Ovary (tissue), 9 donors: ENCODE results near the gene NUP160. TPM values are rescaled to one million over a fixed set of nuclear protein-coding genes. Genes with fewer than 3 reads are reported as not detected.
"Not testable (repeated sequence)": the region's sequence is repeated elsewhere in the genome, so short reads cannot be mapped to it uniquely, and the experiment has no call there.

ENCODE experiments used
- DNase-seq, 5 donors: peaks; one replicate each; pipeline ENCODE4 v3.0.0-alpha.2; 2019 to 2020
- H3K27ac ChIP-seq, 2 donors: fragments of 200-600 bp; one replicate each; pipeline versions ENCODE4 v1.5.1 to v1.8.0; 2019 to 2022
- H3K27me3 ChIP-seq: fragments of 200-600 bp; one replicate; pipeline ENCODE4 v1.8.0; 2022
- H3K36me3 ChIP-seq: fragments of 200-600 bp; sonication (generic); one replicate; pipeline ENCODE4 v1.5.1; 2019
- H3K4me1 ChIP-seq: one replicate; pipeline ENCODE4 v1.8.1; 2013; ENCODE audit warnings: mild to moderate bottlenecking, moderate library complexity; ENCODE audit not compliant: insufficient read depth
- H3K4me3 ChIP-seq: fragments of 200-600 bp; sonication (generic); one replicate; pipeline ENCODE4 v1.5.1; 2017
- H3K9me3 ChIP-seq, 2 donors: fragments of 200-600 bp in 1 of 2; sonication (generic) in 1 of 2; one replicate each; pipeline versions ENCODE4 v1.5.1 to v1.8.1; 2013 to 2019; ENCODE audit warnings: mild to moderate bottlenecking in 1 of 2, moderate library complexity in 1 of 2
- EP300 ChIP-seq: sonication (generic); formaldehyde crosslinking; IDR thresholded peaks from one replicate; pipeline ENCODE4 v1.6.1; 2017; ENCODE audit warnings: antibody characterized with exemption
- POLR2A ChIP-seq: fragments of 450-650 bp; IDR thresholded peaks from one replicate; pipeline ENCODE4 v1.6.1; 2017; ENCODE audit warnings: antibody characterized with exemption, mild to moderate bottlenecking, moderate library complexity
- WGBS, 3 donors: extraction: QIAGEN DNeasy Blood & Tissue Kit in 1 of 3; methylation state at CpG; one replicate each; pipeline versions ENCODE4 v1.1.5 to v1.1.7; 2013 to 2017; 5-methylcytosine and 5-hydroxymethylcytosine counted together
- intact Hi-C, 4 donors: fragments of 100-400 bp; cut with DNase I; formaldehyde crosslinking; loops; one replicate each; pipeline versions ENCODE4 v1.11.0 to v1.15.1; 2022 to 2023
- polyA plus RNA-seq, 2 donors: library from polyadenylated mRNA; stranded (reverse); fragments of 200-250 nt in 1 of 2; fragments of 350-450 nt in 1 of 2; fragmentation: Illumina TruSeq in 1 of 2; extraction: RNeasy Lipid Tissue Mini Kit (QIAGEN cat#74804) in 1 of 2; gene quantifications; one replicate each; pipeline ENCODE4 v1.2.3, GENCODE V29; 2013 to 2014
- total RNA-seq, 7 donors: library from RNA; depleted of rRNA in 2 of 7; stranded (reverse); fragments of >200 nt in 2 of 7; fragmentation: NEBNext Ultra II Directional in 3 of 7; extraction: Animal tissue kit (Norgen Biotek cat#: 25700) in 3 of 7; gene quantifications; one replicate each; pipeline versions ENCODE4 v1.1.0 to v1.2.4, GENCODE V29; 2016 to 2023
- TF ChIP-seq, protein P1 (sequence below), 3 donors: fragments of 450-650 bp in 2 of 3; fragments of 200-600 bp in 1 of 3; IDR thresholded peaks; one replicate each; pipeline versions ENCODE4 v1.5.1 to v1.8.0; 2016 to 2022; ENCODE audit warnings: antibody characterized with exemption in 3 of 3, mild to moderate bottlenecking in 1 of 3
- donor health status: DM: no; HTN: no; CAD: no; lungs with moderate emphysema.
- donor health status: DM: no; HTN: no; CAD: no.
- donor health status: Bipolar disorder and iron deficiency.
- donor health status: DM: yes; HTN: yes; CAD: no.
- donor health status: DM: no; HTN: no; CAD: no.
- donor health status: DM: yes; HTN: yes; CAD: no.

NUP160 gene
- total and polyA plus RNA-seq, 9 donors: 21.3 to 48.5 (median 31.6) TPM

GRCh38 chr11:47869544-47870393 is 21.6 kb upstream of the NUP160 start:
- H3K4me1 ChIP-seq: peaks cover 2% of the 10 kb centered on the region
- H3K27ac ChIP-seq: no peak overlapping the region
- no peak for DNase-seq
- intact Hi-C loops: no loop called here
- H3K4me3 ChIP-seq: no peak overlapping the region
- H3K27me3 ChIP-seq: no peaks in the 10 kb centered on the region
- no peak for TF ChIP-seq POLR2A
- TF ChIP-seq EP300: no peak
- TF ChIP-seq, protein P1, sequence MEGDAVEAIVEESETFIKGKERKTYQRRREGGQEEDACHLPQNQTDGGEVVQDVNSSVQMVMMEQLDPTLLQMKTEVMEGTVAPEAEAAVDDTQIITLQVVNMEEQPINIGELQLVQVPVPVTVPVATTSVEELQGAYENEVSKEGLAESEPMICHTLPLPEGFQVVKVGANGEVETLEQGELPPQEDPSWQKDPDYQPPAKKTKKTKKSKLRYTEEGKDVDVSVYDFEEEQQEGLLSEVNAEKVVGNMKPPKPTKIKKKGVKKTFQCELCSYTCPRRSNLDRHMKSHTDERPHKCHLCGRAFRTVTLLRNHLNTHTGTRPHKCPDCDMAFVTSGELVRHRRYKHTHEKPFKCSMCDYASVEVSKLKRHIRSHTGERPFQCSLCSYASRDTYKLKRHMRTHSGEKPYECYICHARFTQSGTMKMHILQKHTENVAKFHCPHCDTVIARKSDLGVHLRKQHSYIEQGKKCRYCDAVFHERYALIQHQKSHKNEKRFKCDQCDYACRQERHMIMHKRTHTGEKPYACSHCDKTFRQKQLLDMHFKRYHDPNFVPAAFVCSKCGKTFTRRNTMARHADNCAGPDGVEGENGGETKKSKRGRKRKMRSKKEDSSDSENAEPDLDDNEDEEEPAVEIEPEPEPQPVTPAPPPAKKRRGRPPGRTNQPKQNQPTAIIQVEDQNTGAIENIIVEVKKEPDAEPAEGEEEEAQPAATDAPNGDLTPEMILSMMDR (IDR thresholded peaks at IDR 0.05): no peak
- no peaks in the 10 kb centered on the region for H3K36me3 ChIP-seq
- WGBS, 3 donors: 47 to 57% (median 52%) methylated on average over 2 of the region's 2 CpGs
- peaks cover 0 to 1% of the 10 kb centered on the region in 2 donors for H3K9me3 ChIP-seq

DNA sequence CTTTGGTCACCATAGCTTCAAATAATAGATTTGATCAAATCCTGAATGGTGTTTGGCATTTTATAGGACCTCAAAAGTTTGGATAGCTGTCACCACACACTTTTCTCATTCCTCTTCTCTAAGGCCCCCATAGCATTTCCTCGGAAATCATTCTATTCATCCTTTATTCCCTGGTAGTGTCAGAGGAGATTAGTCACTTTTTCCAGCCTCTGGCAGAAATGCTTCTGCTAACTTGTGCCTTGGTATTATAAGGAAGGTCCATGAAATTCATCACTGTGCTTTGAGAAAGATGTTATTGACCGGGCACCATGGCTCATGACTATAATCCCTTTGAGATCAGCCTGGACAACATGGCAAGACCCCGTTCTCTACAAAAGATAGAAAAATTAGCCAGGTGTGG is 19.7 kb upstream of the NUP160 start:
- no peak overlapping the region for H3K27ac ChIP-seq
- TF ChIP-seq, protein P1 (IDR thresholded peaks at IDR 0.05): no peak
- TF ChIP-seq EP300 (no peak), POLR2A (no peak)
- 95 to 97% (median 96%) methylated on average over 3 of the region's 3 CpGs for WGBS, 3 donors
- H3K27me3 ChIP-seq: no peaks in the 10 kb centered on the region
- no peaks in the 10 kb centered on the region for H3K9me3 ChIP-seq
- peaks cover 2% of the 10 kb centered on the region for H3K4me1 ChIP-seq
- no peak overlapping the region for H3K4me3 ChIP-seq
- intact Hi-C loops: no loop called here
- DNase-seq: no peak
- no peaks in the 10 kb centered on the region for H3K36me3 ChIP-seq

DNA sequence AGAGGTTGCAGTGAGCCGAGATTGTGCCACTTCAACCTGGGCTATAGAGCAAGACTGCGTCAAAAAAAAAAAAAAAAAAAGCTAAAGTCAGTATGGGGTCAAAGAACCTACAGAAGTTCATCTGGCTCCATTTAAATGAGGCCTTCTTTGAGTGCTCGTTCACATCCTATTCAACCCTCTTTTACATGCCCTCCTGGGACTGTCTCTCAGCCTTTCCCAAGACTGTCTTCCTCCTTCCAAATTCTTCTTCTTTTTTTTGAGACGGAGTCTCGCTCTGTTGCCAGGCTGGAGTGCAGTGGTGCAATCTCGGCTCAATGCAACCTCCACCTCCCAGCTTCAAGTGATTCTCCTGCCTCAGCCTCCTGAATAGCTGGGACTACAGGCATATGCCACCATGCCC is 18.7 kb upstream of the NUP160 start:
- H3K4me1 ChIP-seq, H3K27me3 ChIP-seq, intact Hi-C loops, DNase-seq, H3K9me3 ChIP-seq, H3K4me3 ChIP-seq, H3K36me3 ChIP-seq, H3K27ac ChIP-seq: not testable (repeated sequence)
- 84 to 92% (median 91%) methylated on average over 6 of the region's 6 CpGs for WGBS, 3 donors

DNA sequence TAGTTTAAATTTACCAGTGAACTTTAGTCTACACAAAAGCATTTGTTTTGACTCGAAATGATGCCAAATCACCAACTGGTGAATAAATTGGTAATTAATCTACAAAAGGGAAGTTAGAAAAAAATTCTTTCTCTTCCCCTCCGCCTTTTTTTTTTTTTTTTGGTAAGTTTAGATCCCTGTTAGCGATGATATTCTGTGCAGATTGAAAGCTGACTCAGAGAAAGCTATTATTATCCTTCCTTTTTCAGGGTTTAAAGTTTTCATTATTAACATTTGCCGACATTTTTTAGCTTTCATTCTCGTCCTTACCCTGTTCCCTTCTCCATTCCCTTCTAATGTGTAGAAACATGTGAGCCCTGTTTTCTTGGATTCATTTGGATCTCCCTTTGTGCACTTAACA is 16.8 kb upstream of the NUP160 start:
- TF ChIP-seq, protein P1 (IDR thresholded peaks at IDR 0.05): no peak
- no peak for TF ChIP-seq POLR2A
- no peak for TF ChIP-seq EP300
- no peaks in the 10 kb centered on the region for H3K36me3 ChIP-seq
- H3K4me1 ChIP-seq: peaks cover 2% of the 10 kb centered on the region
- no peaks in the 10 kb centered on the region for H3K27me3 ChIP-seq
- H3K4me3 ChIP-seq: no peak overlapping the region
- no peak for DNase-seq
- 9 to 27% (median 10%) methylated on average over 5 of the region's 5 CpGs for WGBS, 3 donors
- intact Hi-C loops: no loop called here
- no peaks in the 10 kb centered on the region for H3K9me3 ChIP-seq
- no peak overlapping the region for H3K27ac ChIP-seq

- intact Hi-C loops: no loop called here
- Histone ChIP-seq H3K27ac (no peak overlapping the region), H3K36me3 (no peaks in the 10 kb centered on the region), H3K4me3 (no peak overlapping the region), H3K27me3 (no peaks in the 10 kb centered on the region), H3K4me1 (peaks cover 2% of the 10 kb centered on the region), H3K9me3 (no peaks in the 10 kb centered on the region)
- TF ChIP-seq EP300 (no peak), POLR2A (no peak)
- TF ChIP-seq, protein P1 (IDR thresholded peaks at IDR 0.05): no peak
- DNase-seq: no peak
- WGBS, 3 donors: 77 to 94% (median 89%) methylated on average over 4 of the region's 4 CpGs
Observed at GRCh38 chr11:47863898-47864430, 15.8 kb upstream of the NUP160 start.
